Spinal cord (tissue), 10 donors: ENCODE data around the gene SMARCAL1. TPM values are rescaled to one million over a fixed set of nuclear protein-coding genes. Genes with fewer than 3 reads are reported as not detected.

Source experiments
- DNase-seq, 6 donors: peaks; one replicate each; pipeline versions ENCODE4 v3.0.0 to v3.0.0-alpha.2; 2013 to 2015; ENCODE audit warnings: low spot score in 6 of 6, low read depth in 4 of 6
- H3K27ac ChIP-seq: one replicate; pipeline ENCODE4 v1.5.1; 2013; ENCODE audit warnings: low read depth, low read length, control low read depth
- H3K27me3 ChIP-seq: one replicate; pipeline ENCODE4 v1.6.1; 2013; ENCODE audit warnings: low read length; ENCODE audit not compliant: control insufficient read depth, insufficient read depth
- H3K36me3 ChIP-seq: one replicate; pipeline ENCODE4 v1.6.1; 2013; ENCODE audit warnings: low read length; ENCODE audit not compliant: control insufficient read depth, insufficient read depth
- H3K4me1 ChIP-seq: one replicate; pipeline ENCODE4 v1.6.1; 2013; ENCODE audit warnings: low read length; ENCODE audit not compliant: control insufficient read depth, insufficient read depth
- H3K4me3 ChIP-seq: one replicate; pipeline ENCODE4 v1.5.1; 2013; ENCODE audit warnings: low read depth, low read length, control low read depth
- H3K9me3 ChIP-seq: one replicate; pipeline ENCODE4 v1.6.1; 2013; ENCODE audit warnings: low read length; ENCODE audit not compliant: control insufficient read depth, insufficient read depth
- WGBS: methylation state at CpG from one replicate; pipeline ENCODE4 v1.1.5; 2013; ENCODE audit warnings: missing lambda C conversion rate; ENCODE audit not compliant: insufficient coverage; 5-methylcytosine and 5-hydroxymethylcytosine counted together
- polyA plus RNA-seq, 2 donors: library from polyadenylated mRNA; unstranded; fragments of 120-200 nt; gene quantifications; one replicate each; pipeline ENCODE4 v1.2.1, GENCODE V29; 2013; ENCODE audit not compliant: insufficient read length in 2 of 2
- total RNA-seq, 2 donors: library from RNA; depleted of rRNA in 1 of 2; stranded (reverse); fragments of 120-200 nt in 1 of 2; fragments of >200 nt in 1 of 2; gene quantifications; one replicate each; pipeline versions ENCODE4 v1.2.3 to v1.2.4, GENCODE V29; 2013 to 2014
- donor health status: healthy.

SMARCAL1 gene
- total and polyA plus RNA-seq, 4 donors = 13.6 to 18.0 (median 15.6) TPM

DNA sequence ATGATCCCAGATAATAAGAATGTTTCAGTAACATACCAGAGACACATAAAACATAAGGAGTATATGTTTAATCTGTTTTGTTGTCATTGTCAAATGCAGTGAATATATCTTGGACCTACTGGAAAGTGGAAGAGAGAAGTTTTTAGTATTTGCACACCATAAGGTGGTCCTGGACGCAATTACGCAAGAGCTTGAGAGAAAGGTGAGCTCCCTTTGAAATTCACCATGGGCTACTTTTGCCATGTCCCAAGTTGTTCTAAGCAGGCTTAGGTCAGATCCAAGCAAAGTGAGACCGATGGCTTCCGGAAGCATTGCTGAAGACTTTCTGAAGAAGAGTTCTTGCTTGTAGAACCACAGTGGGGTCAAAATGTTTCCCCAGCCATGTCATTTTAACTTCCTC is 55.6 kb downstream of the SMARCAL1 start:
- Histone ChIP-seq H3K9me3 (no peaks in the 10 kb centered on the region), H3K27me3 (no peaks in the 10 kb centered on the region), H3K4me1 (no peaks in the 10 kb centered on the region), H3K4me3 (no peak overlapping the region), H3K36me3 (peaks cover 17% of the 10 kb centered on the region), H3K27ac (no peak overlapping the region)
- DNase-seq = no peak
- WGBS = 100% methylated on average over 2 of the region's 4 CpGs

DNA sequence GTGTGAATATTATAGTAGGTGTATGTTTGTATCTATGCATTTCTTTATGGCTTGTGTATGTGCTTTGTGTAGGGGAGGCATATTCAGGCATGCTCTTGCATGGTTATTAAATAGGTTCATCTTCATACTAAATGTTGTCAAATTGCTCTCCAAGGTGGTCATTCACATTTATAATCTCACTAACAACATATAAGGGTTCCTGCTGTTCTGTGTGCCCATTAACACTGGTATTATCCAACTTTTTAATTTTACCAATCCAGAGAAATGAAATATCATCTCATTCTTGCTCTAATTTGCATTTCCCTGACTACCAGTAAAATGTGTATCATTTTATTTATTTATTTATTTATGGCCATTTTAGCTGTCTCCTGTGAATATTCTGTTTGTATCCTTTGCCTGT is 57.4 kb downstream of the SMARCAL1 start:
- Histone ChIP-seq H3K36me3 (peaks cover 17% of the 10 kb centered on the region), H3K27me3 (no peaks in the 10 kb centered on the region), H3K4me3 (no peak overlapping the region), H3K9me3 (no peaks in the 10 kb centered on the region), H3K4me1 (no peaks in the 10 kb centered on the region), H3K27ac (no peak overlapping the region)
- DNase-seq = peak in 1 of 6 donors; percentile 95

DNA sequence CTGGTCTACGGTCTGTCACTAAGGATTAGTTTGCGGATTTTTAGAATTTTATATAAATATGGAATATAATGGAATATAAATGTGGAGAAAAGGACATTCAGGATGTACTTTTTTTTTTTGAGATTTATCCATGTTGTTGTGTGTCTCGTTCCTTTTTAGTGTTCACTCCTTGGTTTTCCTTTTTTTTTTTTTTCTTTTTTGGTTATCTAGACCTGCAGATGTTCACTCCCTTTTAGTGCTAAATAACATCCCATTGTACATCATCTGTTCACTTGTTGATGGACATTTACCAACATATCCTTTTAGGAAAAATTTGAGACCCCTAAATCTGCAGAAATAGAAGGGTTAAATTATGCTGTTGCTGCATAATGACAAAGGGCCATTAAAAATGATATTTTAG is 60.9 kb downstream of the SMARCAL1 start:
- WGBS = no CpG with 5 or more reads among the region's 3 CpGs
- no peak overlapping the region for H3K4me3 ChIP-seq
- H3K36me3 ChIP-seq = peaks cover 29% of the 10 kb centered on the region
- no peak for DNase-seq
- H3K4me1 ChIP-seq = no peaks in the 10 kb centered on the region
- no peaks in the 10 kb centered on the region for H3K9me3 ChIP-seq
- H3K27ac ChIP-seq = no peak overlapping the region
- H3K27me3 ChIP-seq = no peaks in the 10 kb centered on the region

GRCh38 chr2:216474925-216475670 is 62.8 kb downstream of the SMARCAL1 start:
- Histone ChIP-seq H3K36me3 (peaks cover 33% of the 10 kb centered on the region), H3K27ac (no peak overlapping the region), H3K4me1 (peaks cover 7% of the 10 kb centered on the region), H3K4me3 (no peak overlapping the region), H3K27me3 (no peaks in the 10 kb centered on the region), H3K9me3 (no peaks in the 10 kb centered on the region)
- 95% methylated on average over 9 of the region's 12 CpGs for WGBS
- DNase-seq = no peak

DNA sequence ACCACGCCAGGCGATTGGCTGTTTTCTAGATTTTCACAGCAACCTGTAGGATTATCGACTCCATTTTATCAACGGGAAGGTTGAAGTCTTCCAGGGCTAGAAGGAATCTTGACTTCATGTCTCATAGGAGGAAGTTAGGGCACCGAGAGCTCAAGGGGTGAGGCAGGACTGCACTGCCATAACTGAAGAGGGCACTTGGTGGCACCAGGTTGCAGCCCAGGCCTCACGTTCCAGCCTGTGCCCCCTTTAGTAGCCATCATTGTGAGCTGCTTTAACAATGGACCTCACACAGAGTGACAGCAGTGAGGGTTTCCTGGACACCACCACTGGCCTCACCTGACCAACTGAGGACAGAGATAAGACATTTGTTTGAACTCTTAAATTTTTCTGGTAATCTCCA is 63.5 kb downstream of the SMARCAL1 start:
- WGBS = 83% methylated on average over 4 of the region's 6 CpGs
- no peak overlapping the region for H3K4me3 ChIP-seq
- DNase-seq = no peak
- no peaks in the 10 kb centered on the region for H3K9me3 ChIP-seq
- H3K27ac ChIP-seq = no peak overlapping the region
- H3K36me3 ChIP-seq = peaks cover 34% of the 10 kb centered on the region
- no peaks in the 10 kb centered on the region for H3K27me3 ChIP-seq
- H3K4me1 ChIP-seq = peaks cover 7% of the 10 kb centered on the region

GRCh38 chr2:216477283-216478035 is 65.2 kb downstream of the SMARCAL1 start:
- H3K27ac ChIP-seq = peak overlapping the region; percentile 40
- peaks cover 7% of the 10 kb centered on the region for H3K4me1 ChIP-seq
- H3K27me3 ChIP-seq = no peaks in the 10 kb centered on the region
- no peak for DNase-seq
- peaks cover 38% of the 10 kb centered on the region for H3K36me3 ChIP-seq
- WGBS = no CpG with 5 or more reads among the region's 2 CpGs
- no peaks in the 10 kb centered on the region for H3K9me3 ChIP-seq
- H3K4me3 ChIP-seq = no peak overlapping the region

GRCh38 chr2:216478151-216478550 is 65.9 kb downstream of the SMARCAL1 start:
- H3K9me3 ChIP-seq = no peaks in the 10 kb centered on the region
- DNase-seq = peak in 2 of 6 donors; percentile 57 to 77
- no peaks in the 10 kb centered on the region for H3K27me3 ChIP-seq
- peak overlapping the region; percentile 40 for H3K27ac ChIP-seq
- peaks cover 7% of the 10 kb centered on the region for H3K4me1 ChIP-seq
- no peak overlapping the region for H3K4me3 ChIP-seq
- WGBS = 29% methylated on average over 1 of the region's 3 CpGs
- H3K36me3 ChIP-seq = peaks cover 41% of the 10 kb centered on the region

DNA sequence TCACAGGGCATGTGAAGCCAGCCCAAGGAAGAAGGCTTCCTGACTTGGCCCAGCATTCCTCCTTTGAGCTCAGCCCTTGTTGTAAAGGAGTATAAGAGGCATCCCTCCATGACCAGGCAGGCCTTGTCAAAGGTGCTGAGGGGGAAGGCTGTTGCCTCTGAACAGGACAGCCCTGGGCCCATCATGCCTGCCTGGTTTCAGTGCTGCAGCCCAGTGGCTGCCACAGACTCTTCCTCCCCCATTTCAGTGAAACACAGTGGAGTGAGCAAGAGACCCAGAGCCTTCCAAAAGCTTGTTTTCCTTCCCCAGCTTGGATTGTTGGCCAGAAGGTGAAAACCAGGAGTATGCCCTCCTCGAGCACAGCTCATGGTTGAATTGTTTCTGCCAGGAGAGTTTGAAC is 66.5 kb downstream of the SMARCAL1 start:
- no peak overlapping the region for H3K4me3 ChIP-seq
- peaks cover 45% of the 10 kb centered on the region for H3K36me3 ChIP-seq
- 88% methylated on average over 1 of the region's 1 CpG for WGBS
- no peak overlapping the region for H3K27ac ChIP-seq
- H3K27me3 ChIP-seq = no peaks in the 10 kb centered on the region
- H3K4me1 ChIP-seq = peaks cover 7% of the 10 kb centered on the region
- no peaks in the 10 kb centered on the region for H3K9me3 ChIP-seq
- no peak for DNase-seq

GRCh38 chr2:216480221-216480620 is 67.9 kb downstream of the SMARCAL1 start:
- H3K4me1 ChIP-seq = peaks cover 7% of the 10 kb centered on the region
- no peaks in the 10 kb centered on the region for H3K27me3 ChIP-seq
- H3K27ac ChIP-seq = no peak overlapping the region
- peak in 1 of 6 donors; percentile 68 for DNase-seq
- H3K36me3 ChIP-seq = peaks cover 41% of the 10 kb centered on the region
- WGBS = 75% methylated on average over 1 of the region's 3 CpGs
- H3K9me3 ChIP-seq = no peaks in the 10 kb centered on the region
- no peak overlapping the region for H3K4me3 ChIP-seq

GRCh38 chr2:216482640-216483039 is 70.4 kb downstream of the SMARCAL1 start:
- peaks cover 7% of the 10 kb centered on the region for H3K4me1 ChIP-seq
- H3K4me3 ChIP-seq = no peak overlapping the region
- DNase-seq = no peak
- no peaks in the 10 kb centered on the region for H3K9me3 ChIP-seq
- no peak overlapping the region for H3K27ac ChIP-seq
- WGBS = 80% methylated on average over 1 of the region's 2 CpGs
- H3K36me3 ChIP-seq = peaks cover 21% of the 10 kb centered on the region
- no peaks in the 10 kb centered on the region for H3K27me3 ChIP-seq
